ENCODE measurements around the gene SMIM24.

GRCh38 chr19:3520166-3521103, 40.1 kb upstream of the SMIM24 start:
- TF ChIP-seq EZH2 (IDR thresholded peaks at IDR 0.05; ENCODE audit: borderline replicate concordance, insufficient read depth, low read depth, low read length, poor library complexity, severe bottlenecking) (no peak), CTCF (IDR thresholded peaks at IDR 0.05) (no peak)

Data from B cell (primary cell).